Astrocyte of the cerebellum (primary cell): ENCODE results near the gene RAB43.

Experiments
- DNase-seq: peaks from one replicate; pipeline ENCODE4 v3.0.0-alpha.2; 2011; ENCODE audit warnings: low read depth
- H3K4me3 ChIP-seq: 2 replicates; pipeline ENCODE4 v1.5.1; 2011; ENCODE audit warnings: mild to moderate bottlenecking, low read depth, low read length, moderate library complexity
- CTCF ChIP-seq: IDR thresholded peaks from 2 replicates; pipeline ENCODE4 v1.5.1; 2012; ENCODE audit warnings: low read length, low read depth, moderate library complexity, mild to moderate bottlenecking; ENCODE audit errors: missing control alignments
- in situ Hi-C: cut with HindIII; loops from 2 replicates; pipeline ENCODE4 v1.10.0; 2017; ENCODE audit warnings: low sequenced_read_pairs

RAB43 gene

GRCh38 chr3:129046732-129047552, 74.7 kb downstream of the RAB43 start:
- no peak for DNase-seq
- no peak for TF ChIP-seq CTCF
- no peak overlapping the region for H3K4me3 ChIP-seq
- in situ Hi-C loops = no loop called here

- DNase-seq = no peak
- in situ Hi-C loops = no loop called here
- TF ChIP-seq CTCF = peak; percentile 2
- H3K4me3 ChIP-seq = no peak overlapping the region
These were observed 75.4 kb downstream of the RAB43 start for GRCh38 chr3:129046037-129046731.

DNA sequence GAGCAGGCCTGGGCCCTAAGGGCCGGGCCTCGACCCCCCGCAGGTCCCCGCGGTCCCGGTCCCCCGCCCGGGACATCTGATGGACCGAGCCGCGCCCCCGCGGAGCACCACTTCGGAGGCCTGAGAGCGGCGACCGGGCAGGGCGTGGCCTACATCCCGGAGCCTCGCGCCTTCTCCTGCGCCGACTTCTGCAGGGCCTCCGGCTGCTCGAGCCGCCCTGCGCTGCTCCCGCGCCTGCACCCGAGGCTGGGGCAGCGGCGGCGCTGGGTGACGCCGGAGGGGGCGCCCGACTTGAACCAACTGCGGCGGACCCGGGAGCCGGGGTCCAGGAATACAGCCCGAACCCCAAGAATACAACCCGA, 75.9 kb downstream of the RAB43 start:
- DNase-seq = no peak
- TF ChIP-seq CTCF = peak; percentile 1
- H3K4me3 ChIP-seq = no peak overlapping the region
- in situ Hi-C loops = no loop called here

- in situ Hi-C loops = no loop called here
- H3K4me3 ChIP-seq = no peak overlapping the region
- TF ChIP-seq CTCF = no peak
- no peak for DNase-seq
These were observed 80.9 kb downstream of the RAB43 start for GRCh38 chr3:129040579-129041300.

GRCh38 chr3:129040039-129040336, 81.6 kb downstream of the RAB43 start:
- DNase-seq = no peak
- H3K4me3 ChIP-seq = no peak overlapping the region
- in situ Hi-C loops = no loop called here
- TF ChIP-seq CTCF = no peak

GRCh38 chr3:129039271-129040038, 82.1 kb downstream of the RAB43 start:
- H3K4me3 ChIP-seq = no peak overlapping the region
- DNase-seq = no peak
- in situ Hi-C loops = no loop called here
- no peak for TF ChIP-seq CTCF
